Activated T-helper 1 cell treated with Interleukin-2 at 50 U/mL for 16 hours (primary cell): Measurements from ENCODE around the gene FIS1.
A peak's percentile ranks its signal among the peaks of the same experiment; 100 is the strongest.
"Not testable (repeated sequence)": the region's sequence is repeated elsewhere in the genome, so short reads cannot be mapped to it uniquely, and the experiment has no call there.

Source experiments
- DNase-seq: peaks from one replicate; pipeline ENCODE4 v3.0.0-alpha.2; 2020; ENCODE audit warnings: low read depth

The FIS1 gene

DNA sequence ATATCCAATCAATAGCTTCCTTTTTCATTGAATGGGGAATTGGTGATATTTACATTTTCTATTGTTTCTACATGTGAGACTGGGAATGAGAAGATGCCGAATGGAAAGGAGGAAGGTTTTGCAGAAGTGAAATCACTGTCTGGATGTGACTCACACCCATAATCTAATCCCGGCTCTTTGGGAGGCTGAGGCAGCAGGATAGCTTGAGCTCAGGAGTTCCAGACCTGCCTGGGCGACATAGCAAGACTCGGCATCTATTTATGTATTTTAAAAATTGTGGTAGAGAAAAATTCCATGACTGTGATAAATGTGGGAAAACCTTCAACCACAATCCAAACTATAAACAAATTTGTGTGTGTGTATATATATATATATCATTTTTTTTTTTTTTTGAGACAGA lies 10.9 kb upstream of the FIS1 start:
- no peak for DNase-seq

- not testable (repeated sequence) for DNase-seq
Measured at GRCh38 chr7:101253199-101253598, 8.3 kb upstream of the FIS1 start.

- DNase-seq = peak; percentile 97
Measured at GRCh38 chr7:101251871-101252659, 7.2 kb upstream of the FIS1 start.

DNA sequence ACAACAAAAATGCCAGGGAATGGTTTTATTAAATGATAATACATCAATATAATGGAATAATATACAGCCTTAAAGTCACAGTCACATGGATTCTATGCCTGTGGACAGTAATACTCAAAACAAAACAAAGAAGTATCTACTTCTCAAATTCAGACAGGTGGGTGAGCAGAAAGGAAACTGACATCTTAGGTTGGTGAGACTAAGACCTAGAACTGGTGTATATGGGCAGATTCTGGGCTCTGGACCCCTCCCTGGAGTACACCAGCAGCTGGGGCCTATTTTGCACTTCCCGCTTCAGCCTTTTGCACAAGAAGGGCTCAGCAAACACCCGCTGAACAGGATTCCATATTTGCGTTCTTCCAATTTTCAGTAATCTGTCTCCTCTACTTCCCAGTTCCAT lies 5.4 kb upstream of the FIS1 start:
- DNase-seq = no peak

DNA sequence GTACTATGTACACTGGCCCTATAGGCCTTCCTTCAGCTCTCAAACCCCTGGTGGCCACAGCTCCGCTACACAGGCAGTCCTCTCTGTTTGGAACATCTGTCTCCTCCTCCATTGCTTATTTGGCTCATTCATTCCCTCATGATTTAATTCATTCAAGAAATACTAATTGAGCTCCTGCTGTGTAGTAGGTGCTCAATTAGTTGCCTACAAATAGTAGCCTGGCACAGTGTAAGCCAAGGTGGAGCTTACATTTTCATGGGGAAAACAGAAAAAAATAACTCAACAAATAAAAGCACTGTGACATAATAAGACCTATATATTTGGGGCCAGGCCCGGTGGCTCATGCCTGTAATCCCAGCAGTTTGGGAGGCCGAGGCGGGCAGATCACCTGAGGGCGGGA lies 3.4 kb upstream of the FIS1 start:
- no peak for DNase-seq

GRCh38 chr7:101245147-101245668 lies 327 bp upstream of the FIS1 start:
- DNase-seq = no peak

GRCh38 chr7:101243646-101244374 lies 1.1 kb downstream of the FIS1 start:
- no peak for DNase-seq

DNA sequence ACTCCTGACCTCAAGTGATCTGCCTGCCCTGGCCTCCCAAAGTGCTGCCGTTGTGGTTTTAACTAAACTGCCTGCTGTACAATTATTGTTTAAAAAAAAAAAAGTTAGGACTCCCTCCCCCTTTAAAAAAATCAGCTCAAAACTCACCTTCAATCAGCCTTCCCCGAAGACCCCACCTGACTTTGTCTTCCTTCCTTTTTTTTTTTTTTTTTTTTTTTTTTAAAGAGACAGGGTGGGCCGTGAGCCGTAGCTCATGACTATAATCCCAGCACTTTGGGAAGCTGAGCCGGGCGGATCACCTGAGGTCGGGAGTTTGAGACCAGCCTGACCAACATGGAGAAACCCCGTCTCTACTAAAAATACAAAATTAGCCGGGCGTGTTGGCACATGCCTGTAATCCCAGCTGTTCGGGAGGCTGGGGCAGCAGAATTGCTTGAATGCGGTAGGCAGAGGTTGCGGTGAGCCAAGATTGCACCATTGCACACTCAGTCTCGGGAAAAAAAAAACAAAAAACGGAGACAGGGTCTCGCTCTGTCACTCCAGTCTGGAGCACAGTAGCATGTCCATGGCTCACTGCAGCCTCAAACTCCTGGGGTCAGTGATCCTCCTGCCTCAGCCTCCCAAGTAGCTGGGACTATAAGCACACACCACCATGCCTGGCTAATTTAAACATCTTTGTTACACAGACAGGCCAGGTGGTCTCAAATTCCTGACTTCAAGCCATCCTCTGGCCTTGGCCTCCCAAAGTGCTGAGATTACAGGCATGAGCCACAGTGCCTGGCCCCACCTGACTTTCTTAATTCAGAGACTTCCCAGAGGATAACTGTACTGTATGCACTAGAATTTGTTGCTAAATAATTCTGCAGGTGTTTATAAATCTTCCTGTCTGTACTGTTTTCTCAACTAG lies 3.2 kb downstream of the FIS1 start:
- no peak for DNase-seq

GRCh38 chr7:101241015-101241363 lies 3.9 kb downstream of the FIS1 start:
- DNase-seq = no peak

GRCh38 chr7:101240226-101241014 lies 4.5 kb downstream of the FIS1 start:
- no peak for DNase-seq

DNA sequence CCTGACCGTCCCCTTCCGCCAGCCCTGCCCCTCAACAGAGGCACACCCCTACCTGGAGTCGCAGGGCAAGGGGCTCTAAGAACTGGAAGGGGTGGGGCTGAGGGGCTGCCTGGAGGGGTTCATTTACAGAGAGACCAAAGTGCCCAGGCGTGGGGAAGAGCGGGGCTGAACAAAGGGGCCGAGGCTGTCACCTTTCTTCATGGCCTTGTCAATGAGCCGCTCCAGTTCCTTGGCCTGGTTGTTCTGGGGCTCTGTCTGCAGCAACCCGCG lies 5.0 kb downstream of the FIS1 start:
- no peak for DNase-seq

DNA sequence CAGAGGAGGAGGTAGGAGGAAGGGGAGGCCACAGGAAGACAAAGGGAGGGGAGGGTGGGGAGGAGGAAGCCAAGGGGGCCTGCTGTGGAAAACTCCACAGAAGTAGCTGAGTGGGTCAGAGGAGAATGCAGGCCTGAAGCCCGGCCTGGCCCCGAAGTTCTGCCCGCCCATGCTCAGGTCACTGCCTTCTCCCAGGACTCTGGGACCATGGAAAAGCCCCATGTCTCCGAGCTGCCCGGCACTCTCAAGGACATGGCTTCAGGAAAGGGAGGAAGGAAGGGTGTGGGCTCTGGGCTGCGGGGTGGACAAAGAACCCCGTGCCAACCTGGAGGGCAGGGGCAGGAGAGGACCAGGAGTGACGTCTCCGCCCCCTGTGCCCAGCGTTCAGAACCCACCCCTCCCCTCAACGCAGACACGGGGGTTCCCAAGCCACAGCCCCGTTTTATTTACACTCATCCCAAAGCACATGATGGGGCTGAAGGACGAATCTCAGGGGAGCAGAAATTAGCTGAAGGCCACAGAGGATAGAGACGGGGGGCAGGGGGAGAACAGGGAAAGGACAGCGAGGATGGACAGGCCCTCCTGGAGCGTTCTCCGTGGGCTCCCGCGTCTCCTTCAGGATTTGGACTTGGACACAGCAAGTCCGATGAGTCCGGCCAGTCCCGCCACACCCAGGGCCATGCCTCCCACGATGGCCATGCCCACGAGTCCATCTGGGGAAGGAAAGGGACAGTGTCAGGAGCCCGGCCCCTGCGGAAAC lies 5.5 kb downstream of the FIS1 start:
- no peak for DNase-seq

DNA sequence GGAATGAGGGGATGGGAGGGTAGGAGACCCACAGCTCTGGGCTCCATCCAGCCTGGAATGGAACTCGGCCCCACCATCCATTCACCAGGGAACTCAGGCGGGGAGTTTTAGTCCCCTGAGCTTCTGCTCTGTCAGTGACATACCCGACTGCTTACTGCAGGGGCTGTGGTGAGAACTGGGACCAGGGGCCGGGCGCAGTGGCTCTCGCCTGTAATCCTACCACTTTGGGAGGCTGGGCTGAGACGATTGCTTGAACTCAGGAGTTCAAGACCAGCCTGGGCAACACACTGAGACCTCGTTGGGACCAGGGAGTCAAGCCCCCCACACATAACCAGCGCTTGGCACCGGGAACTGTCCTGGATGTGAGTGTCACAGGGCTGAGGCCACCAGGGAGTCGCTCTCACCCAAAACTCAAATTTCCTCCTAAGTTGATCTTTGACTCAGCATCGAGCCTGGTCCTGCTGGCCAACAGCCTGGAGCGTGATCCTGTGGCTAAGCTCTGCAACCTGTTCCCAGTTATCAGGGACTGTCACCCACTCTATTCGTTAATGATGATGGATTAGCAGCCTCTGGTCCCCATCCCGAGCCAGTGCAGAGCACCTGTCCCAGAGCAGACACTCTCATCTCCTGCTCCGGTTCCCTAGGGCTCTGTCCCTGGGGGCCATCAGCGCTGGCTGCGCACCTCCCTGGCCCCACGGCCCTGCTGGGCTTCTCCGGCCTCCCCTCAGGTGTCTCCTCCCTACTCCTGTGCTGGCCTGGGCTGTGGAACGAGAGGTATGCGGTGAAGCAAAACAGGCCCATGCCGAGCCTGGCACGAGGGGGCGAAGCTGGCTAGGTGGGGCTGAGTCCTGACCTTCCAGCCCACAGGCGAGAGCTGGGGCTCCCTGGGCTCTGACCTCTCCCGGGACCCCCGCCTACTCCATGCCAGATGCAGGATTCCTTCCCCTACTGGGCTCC lies 6.4 kb downstream of the FIS1 start:
- DNase-seq = no peak

GRCh38 chr7:101237206-101238067 lies 7.4 kb downstream of the FIS1 start, which contains the start of gene CLDN15:
Gene CLDN15, minus strand, starts transcription at chr7:101237802. Its CDS starts 221 bp downstream, at chr7:101237581.
- no peak for DNase-seq

DNA sequence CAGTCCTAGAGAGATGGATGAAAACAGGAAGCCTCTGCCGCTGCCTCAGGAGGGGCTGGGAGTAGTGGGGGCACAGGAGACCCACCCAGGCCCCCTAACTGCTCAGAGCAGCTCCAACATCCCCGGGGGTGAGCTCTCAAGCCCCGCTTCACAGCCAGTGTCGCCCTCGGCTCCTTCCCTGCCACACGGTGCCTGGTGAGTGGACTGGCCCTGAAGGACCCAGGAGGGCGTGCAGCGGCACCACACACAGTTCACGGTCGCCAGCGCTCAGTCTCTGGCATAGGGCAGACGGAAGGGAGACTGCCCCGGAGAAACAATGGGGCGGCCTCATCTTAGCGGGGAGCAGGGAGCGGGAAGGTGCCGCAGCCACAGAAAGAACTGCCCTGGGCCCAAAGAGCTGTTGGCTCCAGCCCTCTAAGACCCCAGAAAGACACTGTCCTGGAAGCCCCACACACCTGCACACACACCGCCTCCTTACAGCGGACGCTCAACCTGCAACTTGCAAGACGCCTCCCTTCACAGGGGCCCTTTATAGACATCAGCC lies 8.5 kb downstream of the FIS1 start:
- no peak for DNase-seq

- no peak for DNase-seq
Measured at GRCh38 chr7:101235522-101235921, 9.4 kb downstream of the FIS1 start.

- DNase-seq = no peak
Measured at GRCh38 chr7:101235050-101235449, 9.8 kb downstream of the FIS1 start.

GRCh38 chr7:101234636-101235035 lies 10.2 kb downstream of the FIS1 start:
- DNase-seq = no peak
